Measurements from ENCODE around the gene NAPSA. TPM values are rescaled to one million over a fixed set of nuclear protein-coding genes. Genes with fewer than 3 reads are reported as not detected.

Gene NAPSA
- polyA plus RNA-seq, 12 donors = 0.43 to 1.6 (median 0.96) TPM; not detected in 2

DNA sequence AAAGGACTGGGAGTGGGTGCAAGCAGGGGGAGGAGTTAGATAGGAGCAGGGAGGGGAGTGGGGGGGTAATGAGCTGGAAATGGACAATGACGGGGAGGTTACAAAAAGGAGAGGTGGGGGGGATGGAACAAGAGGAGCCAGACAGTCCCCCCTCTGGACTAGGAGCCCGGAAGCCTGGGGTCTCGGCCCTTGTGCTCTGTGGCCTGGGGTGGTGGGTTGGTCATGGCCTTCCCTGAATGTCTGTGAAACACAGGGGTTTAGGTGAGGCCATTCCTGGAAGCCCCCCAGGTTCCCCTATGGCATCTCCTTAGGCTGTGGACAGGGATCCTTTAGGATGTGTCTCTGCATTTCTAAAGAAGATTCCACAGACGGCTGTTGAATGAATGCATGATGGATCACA is 48.3 kb downstream of the NAPSA start:
- DNase-seq = no peak

DNA sequence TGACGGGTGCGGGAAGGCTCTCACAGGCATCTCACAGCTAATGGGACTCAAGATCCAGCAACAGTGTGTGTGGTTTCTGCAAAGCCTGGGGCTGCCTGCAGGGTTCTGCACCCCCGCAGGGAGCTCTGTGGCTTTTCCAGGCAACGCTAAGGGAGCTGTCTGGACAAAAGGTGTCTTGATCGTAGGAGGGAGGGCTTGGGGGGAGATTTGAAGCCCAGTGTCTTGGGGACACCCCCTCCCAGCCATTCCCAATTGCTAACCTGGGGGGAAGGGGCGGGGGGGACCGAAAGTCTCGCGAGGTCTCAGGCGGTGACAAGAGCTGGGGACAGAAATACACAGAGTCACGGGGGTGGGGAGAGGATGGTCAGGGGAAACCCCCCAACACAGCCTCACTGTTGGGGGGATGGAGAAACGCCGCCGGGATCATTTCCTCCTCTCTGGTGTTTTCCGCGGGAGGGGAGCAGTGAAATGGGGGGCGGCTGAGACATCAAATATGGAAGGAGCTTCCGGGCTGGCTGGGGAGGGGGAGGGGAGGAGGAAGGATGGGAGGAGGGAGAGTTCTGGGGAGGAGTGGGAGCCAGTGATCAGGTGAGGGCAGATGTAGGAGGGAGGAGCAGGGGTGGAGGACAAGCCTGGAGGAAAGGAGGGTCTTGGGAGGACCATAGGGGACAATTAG is 49.5 kb downstream of the NAPSA start:
- DNase-seq = no peak

- DNase-seq = no peak
These were observed 50.4 kb downstream of the NAPSA start for GRCh38 chr19:50314724-50315708.

- DNase-seq = no peak
These were observed 51.5 kb downstream of the NAPSA start for GRCh38 chr19:50313812-50314536.

DNA sequence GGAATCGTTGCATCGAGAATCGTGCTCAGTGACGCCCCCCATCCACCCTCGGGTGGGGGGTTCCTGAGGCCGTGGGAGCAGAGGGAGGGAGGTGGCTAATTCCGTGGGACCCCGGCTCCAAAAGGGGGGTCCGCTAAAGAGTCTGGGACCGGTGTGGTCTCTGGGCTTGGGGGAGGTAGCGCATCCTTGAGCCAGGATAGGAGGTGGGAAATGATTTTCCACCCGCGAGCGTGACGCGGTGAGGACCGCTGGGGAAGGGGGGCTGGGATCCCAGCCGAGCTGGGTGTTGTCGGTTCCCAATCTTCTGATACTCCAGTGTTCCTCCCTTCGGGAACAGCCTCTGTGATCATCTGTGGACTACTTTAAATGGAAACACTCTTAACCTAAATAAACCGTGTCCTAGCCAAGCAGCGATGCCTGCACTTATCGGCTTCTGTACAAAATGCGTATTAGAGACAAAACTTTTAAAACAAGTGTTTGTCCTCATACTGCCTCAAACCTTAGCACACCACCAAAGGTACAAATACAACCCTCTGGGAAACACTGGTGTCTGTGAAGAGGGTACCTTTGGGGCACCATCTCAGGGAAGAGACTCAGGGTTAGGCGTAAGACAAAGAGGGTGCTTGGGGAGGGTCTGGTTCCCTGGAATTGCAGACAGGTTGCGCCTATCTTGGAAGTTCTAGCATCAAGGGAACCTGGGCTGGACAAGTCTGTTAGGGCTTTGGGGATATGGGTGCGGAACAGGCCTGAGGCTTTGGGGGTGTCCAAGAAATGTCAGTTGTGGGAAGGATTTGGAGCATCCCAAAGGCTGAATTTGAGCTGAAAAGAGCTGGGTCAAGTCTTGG is 52.2 kb downstream of the NAPSA start:
- no peak for DNase-seq

GRCh38 chr19:50311723-50312635 is 53.5 kb downstream of the NAPSA start:
- DNase-seq = no peak

DNA sequence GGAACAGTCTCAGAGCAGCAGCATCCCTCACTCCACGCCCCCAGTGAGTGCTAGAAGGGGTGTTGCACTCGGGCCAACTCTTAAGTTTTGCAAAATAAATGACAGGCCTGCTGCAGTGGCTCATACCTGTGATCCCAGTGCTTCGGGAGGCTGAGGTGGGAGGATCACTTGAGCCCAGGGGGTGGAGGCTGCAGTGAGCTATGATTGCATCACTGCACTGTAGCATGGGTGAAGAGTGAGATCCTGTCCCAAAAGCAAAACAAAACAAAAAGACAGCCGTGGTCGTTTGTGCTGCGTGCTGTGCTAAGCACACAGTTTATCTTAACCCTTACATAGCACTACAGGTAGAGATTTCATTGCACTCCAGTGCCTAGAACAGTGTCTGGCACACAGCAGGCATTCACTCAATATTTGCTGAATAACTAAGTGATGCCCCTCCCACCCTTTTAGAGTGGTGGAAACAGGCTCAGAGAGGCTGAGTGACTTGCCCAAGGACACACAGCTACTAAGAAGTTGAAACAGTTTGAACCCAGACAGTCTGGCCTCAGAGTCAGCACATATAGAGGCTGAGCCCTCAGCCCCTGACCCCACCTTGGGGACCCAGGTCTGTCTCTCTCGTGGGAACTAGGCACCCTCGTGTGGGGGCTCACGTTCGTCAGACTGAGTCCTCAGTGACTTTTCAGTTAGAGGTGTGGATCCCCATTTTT is 54.5 kb downstream of the NAPSA start:
- no peak for DNase-seq

DNA sequence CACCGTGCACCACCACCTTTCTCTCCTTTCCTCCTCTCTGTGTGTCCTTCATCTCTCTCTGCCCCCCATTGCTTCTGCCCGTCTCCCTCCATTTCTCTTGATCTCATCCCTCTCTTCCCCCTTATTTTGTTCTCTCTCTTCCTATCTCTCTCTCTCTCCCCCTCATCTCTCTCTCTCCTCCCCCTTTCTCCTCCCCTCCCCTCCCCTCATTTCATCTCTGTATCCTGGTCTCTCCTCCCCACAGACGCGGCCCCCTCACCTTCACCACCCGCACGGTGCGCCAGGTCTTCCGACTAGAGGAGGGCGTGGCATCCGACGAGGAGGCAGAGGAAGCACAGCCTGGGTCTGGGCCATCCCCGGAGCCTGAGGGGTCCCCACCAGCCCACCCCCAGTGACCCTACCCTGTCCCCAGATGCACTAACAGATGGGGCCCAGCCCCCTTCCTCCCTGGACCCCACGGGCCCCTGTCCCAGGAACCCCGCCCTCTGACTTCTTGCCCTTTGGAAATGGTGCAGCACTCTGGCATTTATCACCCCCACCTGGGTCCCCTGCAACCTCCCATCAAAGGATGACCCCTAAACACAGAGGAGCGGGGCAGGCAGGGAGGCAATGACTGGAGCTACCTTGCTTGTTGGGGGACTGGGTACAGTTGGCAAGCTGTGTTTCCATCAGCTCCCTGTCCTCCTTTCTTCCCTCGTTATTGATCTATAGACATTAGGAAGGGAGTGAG is 55.9 kb downstream of the NAPSA start:
- DNase-seq = no peak

GRCh38 chr19:50308991-50309390 is 56.4 kb downstream of the NAPSA start:
- DNase-seq = no peak

Other genes starting within 250 kb of the NAPSA start
- under 1 TPM in 1 of 12 donors, not detected in 11; 0.24 TPM for gene IZUMO2, start 202.4 kb downstream of the NAPSA start, polyA plus RNA-seq (ENCODE audit: insufficient read length in 12 of 12)
- gene MYH14, start 162.0 kb downstream of the NAPSA start, polyA plus RNA-seq (ENCODE audit: insufficient read length in 12 of 12) = 10 to 100 TPM in 11 of 12 donors, not detected in 1; 21.8 to 61.6 (median 34.1) TPM
- gene KCNC3, start 36.3 kb downstream of the NAPSA start, polyA plus RNA-seq (ENCODE audit: insufficient read length in 12 of 12) = 1 to 10 TPM in 8 of 12 donors, under 1 TPM in 3, not detected in 1; 0.69 to 6.7 (median 1.2) TPM
- gene NR1H2, start 10.8 kb upstream of the NAPSA start, polyA plus RNA-seq (ENCODE audit: insufficient read length in 12 of 12) = 10 to 100 TPM in 11 of 12 donors, not detected in 1; 16.0 to 30.8 (median 17.6) TPM
- gene POLD1, start 18.7 kb upstream of the NAPSA start, polyA plus RNA-seq (ENCODE audit: insufficient read length in 12 of 12) = 10 to 100 TPM in 10 of 12 donors, 1 to 10 TPM in 1, not detected in 1; 8.5 to 41.1 (median 14.5) TPM
- gene SPIB, start 53.3 kb upstream of the NAPSA start, polyA plus RNA-seq (ENCODE audit: insufficient read length in 12 of 12) = 1 to 10 TPM in 2 of 12 donors, under 1 TPM in 9, not detected in 1; 0.13 to 9.9 (median 0.56) TPM
- 100 to 1,000 TPM in 1 of 12 donors, 10 to 100 TPM in 9, not detected in 2; 11.4 to 140 (median 53.8) TPM for gene MYBPC2, start 67.3 kb upstream of the NAPSA start, polyA plus RNA-seq (ENCODE audit: insufficient read length in 12 of 12)
- gene EMC10, start 110.9 kb upstream of the NAPSA start, polyA plus RNA-seq (ENCODE audit: insufficient read length in 12 of 12) = 100 to 1,000 TPM in 4 of 12 donors, 10 to 100 TPM in 8; 66.6 to 203 (median 95.2) TPM
- 1 to 10 TPM in 10 of 12 donors, not detected in 2; 2.4 to 6.8 (median 3.9) TPM for gene GARIN5A, start 111.2 kb upstream of the NAPSA start, polyA plus RNA-seq (ENCODE audit: insufficient read length in 12 of 12)
- gene JOSD2, start 145.6 kb upstream of the NAPSA start, polyA plus RNA-seq (ENCODE audit: insufficient read length in 12 of 12) = 10 to 100 TPM in 11 of 12 donors, not detected in 1; 11.8 to 41.3 (median 17.8) TPM
- 1 to 10 TPM in 1 of 12 donors, under 1 TPM in 9, not detected in 2; 0.18 to 1.9 (median 0.65) TPM for gene ASPDH, start 148.3 kb upstream of the NAPSA start, polyA plus RNA-seq (ENCODE audit: insufficient read length in 12 of 12)
- 10 to 100 TPM in 4 of 12 donors, 1 to 10 TPM in 7, not detected in 1; 6.0 to 21.0 (median 8.7) TPM for gene LRRC4B, start 202.8 kb upstream of the NAPSA start, polyA plus RNA-seq (ENCODE audit: insufficient read length in 12 of 12)